NCI-H82 treated with DMSO at 0.1 percent for 48 hours (cell line): ENCODE results near the gene ADGRL3.

Experiments used
- DNase-seq: peaks from one replicate; lab custom pipeline; 2025; ENCODE audit not compliant: unreplicated experiment; lab: John Stamatoyannopoulos, UW

Gene ADGRL3

DNA sequence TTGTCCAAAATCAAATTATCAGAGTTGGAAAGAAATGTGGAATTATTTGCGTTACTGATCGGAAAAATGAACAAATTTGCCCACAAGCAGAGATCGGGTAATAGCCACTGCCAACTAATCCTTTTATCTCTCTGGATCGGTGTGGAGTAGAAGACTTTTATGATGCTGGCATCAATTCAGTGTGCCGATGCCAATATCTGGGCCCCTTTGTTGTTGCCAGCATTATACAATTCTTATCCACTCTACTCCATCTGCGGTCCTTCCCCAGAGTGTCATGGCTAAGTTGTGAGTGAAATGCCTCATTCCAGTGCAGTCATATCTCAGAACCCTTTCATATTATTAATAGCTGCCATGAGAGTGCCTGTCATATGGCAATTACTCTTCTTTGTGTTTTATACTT lies 660.2 kb downstream of the ADGRL3 start:
- no peak for DNase-seq

DNA sequence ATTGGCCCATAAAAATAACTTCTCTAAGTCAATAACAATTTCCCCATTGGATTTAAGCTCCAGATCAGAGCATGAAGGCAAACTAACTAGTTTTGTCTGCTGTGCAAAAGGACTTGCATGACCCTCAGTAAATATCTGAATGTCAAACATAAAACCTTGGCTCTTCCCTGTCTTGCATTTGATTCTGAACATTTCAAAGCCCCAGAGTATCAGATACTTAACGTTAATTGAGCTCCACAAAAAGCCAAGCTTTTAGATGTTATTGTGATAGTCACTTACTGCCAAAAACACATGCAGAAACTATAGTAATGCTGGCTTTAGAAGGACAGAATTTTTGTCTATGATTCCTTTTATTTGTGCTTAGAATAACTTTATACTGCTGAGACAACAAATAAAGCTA lies 664.2 kb downstream of the ADGRL3 start:
- no peak for DNase-seq

DNA sequence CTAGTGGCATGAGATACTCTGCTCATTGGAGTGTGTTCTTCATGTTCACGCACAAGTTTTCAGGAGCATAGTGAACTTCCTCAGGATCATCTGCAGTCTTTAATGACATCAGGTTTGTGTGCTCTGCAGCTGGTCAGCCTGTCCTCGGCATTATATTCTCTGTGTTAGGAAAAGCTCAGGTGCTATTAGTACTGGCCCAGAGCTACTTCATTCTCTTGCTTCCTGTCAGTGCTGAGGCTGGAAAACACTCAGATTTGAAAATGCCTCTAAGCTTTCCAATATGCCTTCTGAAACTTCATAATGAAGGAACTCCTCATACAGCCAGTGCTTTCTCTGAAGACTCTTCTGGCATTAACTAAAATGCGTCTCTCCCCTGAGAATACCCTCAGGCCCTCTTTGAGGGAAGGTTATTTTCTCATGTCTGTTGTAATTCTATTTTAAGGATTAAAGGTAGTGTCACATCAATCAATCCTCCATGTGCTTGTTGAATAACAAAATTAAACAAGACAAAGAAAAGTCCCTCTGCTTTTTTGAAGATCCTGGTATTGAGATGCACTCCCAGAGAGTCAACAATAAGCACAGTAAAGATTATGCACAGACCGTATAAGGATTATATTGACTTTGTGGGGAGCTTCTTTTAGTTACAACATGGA lies 666.4 kb downstream of the ADGRL3 start:
- peak; percentile 60 for DNase-seq

DNA sequence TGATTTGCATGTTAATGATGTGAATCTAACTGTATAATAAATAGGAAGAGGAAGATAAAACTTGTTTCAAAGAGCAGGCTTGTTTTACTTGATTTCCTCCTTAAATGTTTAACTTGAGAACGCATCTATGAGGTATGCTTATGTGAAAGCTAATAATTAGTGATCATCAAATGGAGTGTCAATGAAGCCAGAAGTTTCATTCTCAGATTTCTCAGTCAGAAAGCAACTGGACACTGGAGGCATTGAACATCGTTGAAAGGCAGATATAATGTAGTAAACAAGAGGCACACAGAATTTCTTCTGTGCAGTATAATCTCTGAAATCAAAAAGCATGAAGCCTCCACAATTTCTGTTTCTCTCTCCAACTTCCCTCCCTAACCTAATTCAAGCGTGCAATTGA lies 672.9 kb downstream of the ADGRL3 start:
- DNase-seq = no peak

DNA sequence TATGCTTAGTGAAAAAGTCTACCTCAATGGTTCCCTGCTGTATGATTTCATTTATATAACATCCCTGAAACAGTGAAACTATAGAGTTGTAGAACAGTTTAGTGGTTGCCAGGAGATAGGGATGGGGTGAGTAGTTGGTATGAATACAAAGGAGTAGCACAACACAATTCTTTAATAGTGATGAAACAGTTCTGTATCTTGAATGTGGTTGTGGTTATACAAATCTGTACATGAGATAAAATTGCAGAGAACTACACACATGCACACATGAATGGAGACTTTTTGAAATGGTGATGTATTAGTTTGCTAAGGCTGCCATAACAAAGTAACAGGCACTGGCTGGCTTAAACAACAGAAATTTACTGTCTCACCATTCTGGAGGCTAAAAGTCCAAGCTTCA lies 677.1 kb downstream of the ADGRL3 start:
- DNase-seq = no peak

DNA sequence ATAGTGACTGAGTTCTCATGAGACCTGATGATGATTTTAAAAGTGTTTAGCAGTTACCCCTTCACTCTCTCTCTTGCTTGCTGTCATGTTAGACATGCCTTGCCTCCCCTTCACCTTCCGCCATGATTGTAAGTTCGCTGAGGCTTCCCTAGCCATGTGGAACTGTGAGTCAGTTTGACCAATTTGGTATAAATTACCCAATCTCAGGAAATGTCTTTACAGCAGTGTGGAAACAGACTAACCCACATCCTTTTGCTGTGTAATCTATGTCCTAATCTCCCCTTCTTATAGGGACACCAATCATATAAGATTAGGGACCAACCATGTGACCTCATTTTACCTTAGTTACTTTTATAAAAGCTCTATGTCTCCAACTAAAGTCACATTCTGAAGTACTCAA lies 677.8 kb downstream of the ADGRL3 start:
- no peak for DNase-seq

DNA sequence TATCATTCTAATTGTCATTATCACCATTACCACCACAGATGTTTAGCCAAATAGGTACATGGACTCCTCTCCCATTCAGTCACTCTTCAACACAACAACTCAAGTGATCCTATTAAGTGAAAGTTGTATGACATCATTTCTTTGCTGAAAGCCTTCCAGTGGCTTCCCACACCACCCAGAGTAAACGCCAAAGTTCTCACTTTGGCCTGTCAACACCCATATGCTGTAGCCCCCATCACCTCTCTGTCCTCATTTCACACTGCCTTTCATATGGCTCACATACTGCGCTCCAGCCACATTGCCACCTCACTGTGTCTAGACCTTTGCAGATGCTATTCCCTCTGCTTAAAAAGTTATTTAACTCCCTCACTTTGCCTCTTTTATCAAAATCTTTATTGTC lies 682.3 kb downstream of the ADGRL3 start:
- DNase-seq = no peak

DNA sequence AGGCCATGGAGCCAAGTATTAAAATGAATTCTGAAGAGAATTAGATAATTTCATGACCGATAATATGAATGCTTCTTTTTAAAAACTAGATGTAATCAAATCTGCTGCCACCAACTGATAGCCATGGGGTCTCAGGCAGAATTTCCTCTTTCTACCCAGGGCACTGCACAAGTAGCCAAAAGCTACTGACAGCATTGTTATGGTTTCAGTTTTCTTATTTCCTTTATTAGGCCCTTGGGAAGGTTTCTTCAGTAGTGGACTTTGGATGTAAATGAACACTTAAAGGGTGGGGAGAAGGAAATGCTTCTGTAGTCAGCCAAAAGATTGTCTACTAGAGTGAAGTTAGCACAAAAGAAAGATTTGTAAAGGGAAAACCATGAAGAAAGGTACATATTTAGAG lies 686.0 kb downstream of the ADGRL3 start:
- no peak for DNase-seq

DNA sequence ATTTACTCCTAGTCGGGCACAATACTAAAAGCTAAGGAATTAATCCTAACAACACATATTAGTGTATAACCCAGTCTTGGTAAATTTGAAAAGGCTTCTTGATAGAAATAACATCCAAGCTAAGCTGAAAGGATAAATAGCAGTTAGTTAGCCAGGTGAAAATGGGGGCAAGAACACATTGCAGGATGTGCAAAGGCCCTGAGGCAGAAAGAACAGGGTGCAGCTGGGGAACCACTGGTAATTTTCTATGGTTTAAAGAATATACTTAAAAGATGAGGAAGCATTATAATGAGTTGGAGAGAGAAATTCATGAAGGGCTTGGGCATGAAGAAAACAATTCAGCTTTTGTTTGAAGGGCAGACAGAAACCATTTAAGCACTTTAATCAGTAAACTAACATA lies 689.0 kb downstream of the ADGRL3 start:
- DNase-seq = no peak

DNA sequence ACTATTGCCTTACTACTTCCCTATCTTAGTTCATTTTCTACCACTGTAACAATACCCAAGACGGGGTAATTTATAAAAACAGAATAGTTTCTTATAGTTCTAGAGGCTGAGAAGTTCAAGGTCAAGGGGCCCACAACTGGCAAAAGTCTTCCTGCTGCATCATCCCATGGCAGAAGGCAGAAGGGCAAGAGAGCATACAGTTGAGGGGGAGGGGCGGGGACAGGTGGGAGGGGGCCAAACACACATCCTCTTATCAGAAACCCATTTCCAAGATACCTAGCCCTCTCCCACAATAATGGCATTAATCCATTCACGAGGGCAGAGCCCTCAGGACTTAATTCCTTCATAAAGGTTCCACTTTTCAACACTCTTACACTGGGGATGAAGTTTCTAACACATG lies 690.2 kb downstream of the ADGRL3 start:
- DNase-seq = no peak

DNA sequence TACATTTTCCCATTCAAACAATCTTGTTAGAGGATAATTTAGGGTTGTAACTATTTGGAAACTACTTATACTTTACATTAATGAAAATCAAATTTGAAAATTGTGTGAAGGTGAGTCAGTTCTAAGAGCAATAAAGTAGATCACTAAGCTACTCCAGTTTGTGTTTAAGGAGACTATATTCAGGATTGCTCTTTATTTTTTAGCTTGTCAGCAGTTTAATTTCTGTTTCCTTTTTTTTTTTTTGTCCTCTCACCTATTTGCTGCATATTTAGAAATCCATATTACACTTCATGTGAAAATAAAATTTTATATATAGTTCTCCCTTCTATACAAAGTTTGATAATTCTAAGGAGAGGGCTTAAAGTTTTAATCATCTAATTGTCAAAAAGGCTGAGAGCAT lies 691.8 kb downstream of the ADGRL3 start:
- no peak for DNase-seq

DNA sequence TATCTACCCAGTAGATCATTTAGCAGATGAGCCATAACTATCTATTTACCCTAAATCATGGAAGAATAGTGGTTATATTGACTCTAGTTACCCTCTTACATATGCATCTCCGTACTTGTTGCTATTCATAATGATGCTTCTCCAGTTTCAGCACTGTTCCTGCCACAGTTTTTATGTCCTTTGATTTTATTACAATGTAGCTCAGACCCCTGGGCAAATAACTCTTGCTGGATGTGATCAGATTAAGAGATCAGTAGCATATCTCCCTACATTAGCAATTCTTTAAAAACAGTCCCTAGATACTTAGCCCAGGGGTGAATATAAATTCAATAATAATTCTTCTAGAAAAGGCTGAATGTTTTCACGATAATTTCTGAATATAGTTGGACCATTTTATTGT lies 696.5 kb downstream of the ADGRL3 start:
- DNase-seq = peak; percentile 58

DNA sequence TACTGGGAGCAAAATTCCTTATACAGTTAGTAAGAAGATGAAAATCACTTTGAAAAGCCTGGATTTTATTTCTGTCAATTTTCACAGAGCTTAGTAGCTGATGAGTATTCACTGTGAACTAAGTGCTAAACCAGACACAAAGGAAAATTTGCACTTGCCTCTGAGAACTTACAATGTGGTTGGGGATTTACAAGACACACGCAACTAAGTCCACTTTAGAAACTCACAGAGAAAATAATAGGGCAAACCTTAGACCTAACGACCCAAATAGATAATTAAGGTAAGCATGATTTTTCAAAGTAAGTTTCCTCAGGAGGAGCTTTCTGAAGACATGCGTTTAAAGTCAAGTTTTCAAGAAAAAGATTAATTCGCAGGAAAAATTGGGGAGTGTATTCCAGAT lies 708.9 kb downstream of the ADGRL3 start:
- no peak for DNase-seq

DNA sequence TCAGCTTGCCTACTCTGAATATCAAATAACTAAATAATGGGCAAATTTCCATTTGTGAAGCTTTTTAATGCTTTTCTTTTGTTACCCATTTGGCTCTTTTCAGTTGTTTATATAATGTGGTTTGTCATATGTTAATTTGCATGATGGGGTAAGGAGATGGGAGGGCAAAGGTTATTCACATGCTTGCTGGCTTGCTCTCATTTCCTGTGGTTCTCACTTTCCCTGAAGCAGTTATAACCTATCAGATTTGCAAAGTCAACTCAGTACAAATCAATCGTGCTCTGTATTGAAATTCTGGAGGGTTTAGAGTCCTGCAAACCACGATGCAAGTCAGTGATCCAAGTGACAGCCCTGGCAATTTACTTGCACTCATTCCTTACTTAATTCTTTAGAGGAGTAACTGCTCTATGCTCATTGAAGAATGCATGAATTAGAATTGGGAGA lies 711.2 kb downstream of the ADGRL3 start:
- DNase-seq = no peak

DNA sequence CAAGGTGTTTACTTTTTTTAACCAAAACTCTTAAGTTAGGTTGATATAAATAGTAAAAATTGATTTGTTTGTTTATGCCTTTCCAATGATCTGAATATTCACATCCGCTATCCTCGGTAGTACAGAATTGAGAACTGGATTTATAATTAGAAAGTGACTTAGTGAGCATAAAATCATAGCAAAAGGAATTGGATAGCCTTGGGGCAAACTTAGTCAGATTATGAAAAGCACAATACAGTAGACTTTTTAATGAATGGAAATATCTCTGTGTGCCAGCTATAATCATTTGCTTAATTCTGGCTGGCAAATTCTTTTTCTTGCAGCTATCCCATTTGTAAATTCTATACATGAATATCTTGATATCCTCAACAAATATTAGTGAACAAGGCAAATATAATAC lies 713.5 kb downstream of the ADGRL3 start:
- no peak for DNase-seq

DNA sequence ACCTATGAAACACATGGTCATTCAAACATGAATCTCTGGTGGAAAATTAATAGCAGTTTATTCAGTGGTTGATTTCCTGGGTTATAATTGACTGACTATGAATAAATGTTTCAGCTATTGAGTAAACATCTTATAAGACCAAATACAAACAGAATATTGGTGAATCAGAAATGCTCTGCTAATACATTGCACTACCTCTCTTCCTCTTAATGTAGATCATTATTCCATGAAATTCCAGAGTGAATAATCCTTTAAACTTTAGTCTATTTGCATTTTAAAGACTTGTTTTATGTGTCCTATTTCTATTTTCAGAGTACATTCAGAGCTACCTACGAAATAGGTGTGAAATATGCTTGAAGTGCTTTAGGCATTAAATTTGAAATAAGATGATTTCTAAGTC lies 715.4 kb downstream of the ADGRL3 start:
- no peak for DNase-seq

DNA sequence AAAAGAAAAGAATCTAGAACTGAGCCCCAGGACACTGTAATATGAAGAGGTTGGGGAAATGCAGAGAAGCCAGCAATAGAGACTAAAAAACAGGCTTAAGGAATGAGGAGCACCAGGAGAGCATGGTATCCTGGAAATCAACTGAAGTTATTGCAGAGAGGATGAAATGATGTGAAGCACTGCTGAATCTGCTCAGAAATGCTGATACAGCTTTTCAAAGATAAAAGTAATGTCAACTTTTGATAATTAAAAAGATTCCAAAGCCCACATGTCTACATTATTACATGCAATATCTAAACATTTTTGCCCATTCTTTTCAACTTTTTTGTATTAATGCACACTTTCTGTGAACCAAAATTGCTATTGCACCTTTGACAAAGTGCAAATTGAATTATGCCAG lies 718.4 kb downstream of the ADGRL3 start:
- no peak for DNase-seq

DNA sequence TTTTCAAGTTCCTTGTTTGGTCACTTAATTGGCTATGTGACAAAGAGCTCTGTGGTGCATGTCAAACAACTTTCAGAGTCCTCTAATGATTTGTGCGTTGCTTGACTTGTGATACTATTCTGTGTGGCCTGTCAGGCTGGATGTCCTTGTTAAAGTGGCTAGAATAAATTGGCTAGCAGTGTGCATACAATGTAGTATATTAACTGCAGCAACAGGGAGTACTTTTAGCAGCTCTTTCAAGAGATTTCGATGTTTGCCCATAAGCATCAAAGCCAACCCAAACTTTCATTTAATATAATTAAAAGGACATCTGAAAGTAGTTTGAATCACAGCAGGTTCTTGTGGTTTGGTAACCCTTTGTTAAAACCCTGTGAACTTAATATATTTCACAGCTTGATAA lies 718.9 kb downstream of the ADGRL3 start:
- no peak for DNase-seq

DNA sequence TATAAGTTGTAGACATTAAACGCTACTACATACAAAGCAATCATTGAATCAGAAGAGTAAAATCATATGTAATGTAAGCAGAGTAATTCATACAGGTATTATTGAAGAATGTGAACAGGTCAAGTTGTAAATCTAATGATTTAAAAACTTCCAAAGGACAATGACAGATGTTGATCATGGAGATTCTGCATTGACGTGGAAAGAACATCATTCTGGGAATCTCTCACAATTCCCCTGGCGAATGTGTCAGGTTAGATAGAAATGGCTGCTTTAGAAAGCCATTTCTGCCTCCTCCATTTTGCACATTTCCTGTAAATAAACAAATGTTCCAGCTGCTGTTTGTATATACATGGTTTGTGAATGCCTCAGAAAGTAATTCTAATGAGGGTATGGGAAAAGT lies 719.4 kb downstream of the ADGRL3 start:
- no peak for DNase-seq

DNA sequence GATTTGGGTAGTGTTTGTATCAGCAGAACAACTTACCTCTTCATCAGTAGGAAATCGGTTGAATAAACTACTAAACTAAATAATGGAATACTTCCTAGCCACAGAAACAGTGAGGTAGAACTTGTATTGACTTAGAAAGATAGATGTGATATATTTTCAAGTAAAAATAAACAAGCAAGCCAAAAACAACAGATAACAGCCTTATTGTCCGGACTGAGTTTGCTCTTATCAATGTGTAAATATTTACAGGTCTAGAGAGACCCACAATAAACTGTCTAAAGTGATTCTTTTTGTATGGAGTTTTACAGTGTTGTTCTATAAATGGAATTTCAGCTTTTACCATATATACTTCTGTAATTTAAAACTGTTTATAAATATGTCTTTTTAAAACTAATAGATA lies 721.8 kb downstream of the ADGRL3 start:
- no peak for DNase-seq

DNA sequence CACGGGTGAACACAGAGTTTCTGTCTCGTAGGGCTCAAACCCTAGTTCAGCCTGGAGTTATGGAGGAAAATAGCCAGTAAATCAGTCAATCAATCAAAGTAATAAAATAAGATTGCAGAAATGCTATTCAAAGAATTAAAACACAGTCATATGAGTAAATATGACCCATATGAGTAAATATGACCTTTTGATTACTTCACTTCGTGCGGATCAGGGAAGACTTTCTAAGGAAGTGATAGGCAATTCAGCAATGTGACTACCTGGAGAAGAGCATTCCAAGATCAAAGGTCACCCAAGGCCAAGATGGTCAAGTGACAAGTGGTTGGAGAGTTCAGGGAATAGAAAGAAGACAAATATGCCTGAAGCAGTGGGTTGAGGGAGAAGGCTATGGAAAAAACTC lies 722.6 kb downstream of the ADGRL3 start:
- DNase-seq = no peak

DNA sequence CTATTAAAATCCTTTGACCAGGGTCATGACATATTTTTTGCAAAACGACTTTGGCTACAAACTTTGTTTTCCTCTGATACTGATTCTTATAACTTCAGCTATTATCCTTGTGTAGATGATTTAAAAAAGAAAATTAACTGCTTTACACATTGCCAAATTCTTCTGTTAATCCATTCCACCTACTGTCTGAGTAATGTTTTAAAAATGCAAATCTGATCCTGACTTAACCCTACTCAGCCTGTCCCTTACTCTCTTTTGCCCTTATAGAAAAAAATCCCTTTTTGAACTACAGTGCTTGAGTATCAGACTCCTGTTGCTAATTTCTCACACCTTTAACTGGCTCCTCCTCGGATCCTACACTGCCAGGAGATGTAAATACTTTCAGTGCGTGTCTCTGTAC lies 723.1 kb downstream of the ADGRL3 start:
- no peak for DNase-seq

DNA sequence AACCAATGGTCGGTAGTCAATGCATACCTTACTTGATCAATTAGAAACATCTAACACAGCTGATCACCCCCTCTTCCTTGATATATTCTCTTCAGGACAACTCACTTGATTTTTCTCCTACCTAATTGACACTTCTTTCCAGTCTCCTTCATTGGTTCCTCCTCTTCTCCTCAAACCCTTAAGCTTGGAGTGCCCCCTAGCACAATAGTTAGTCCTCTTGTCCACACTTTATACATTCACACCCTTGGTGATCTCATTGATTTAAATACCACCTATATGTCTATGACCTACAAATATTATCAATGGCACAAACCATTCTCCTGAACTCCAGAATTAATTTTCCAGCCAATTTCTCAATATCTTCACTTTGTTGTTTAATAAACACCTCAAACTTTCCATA lies 724.0 kb downstream of the ADGRL3 start:
- DNase-seq = peak; percentile 0

DNA sequence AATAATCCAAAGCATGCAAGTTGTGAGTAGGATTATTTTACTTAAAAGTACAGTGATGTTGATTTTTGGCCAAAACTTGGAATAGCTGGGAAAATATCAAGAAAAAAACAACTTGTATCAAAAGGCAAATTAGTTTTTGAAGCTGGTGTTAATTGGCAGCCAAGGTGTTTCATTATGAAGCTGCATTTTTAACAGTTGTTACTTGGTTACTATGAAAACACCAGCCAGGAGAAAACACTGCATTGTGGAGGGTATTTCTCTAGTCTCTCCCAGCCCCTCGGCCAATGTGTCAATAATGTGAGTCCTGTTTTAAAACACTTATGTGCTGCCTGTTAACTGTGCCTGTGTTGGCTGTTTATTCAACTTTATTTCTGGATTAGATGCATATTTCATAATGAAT lies 733.4 kb downstream of the ADGRL3 start:
- no peak for DNase-seq
